H1 (cell line): ENCODE results near the gene UBN1.

ENCODE experiments used
- BCL11A ChIP-seq, 2 experiments: IDR thresholded peaks; one replicate each; pipeline ENCODE4 v1.6.1; 2011; ENCODE audit warnings: low read depth in 2 of 2, low read length in 2 of 2, mild to moderate bottlenecking in 2 of 2
- CTCF ChIP-seq, 3 experiments: IDR thresholded peaks; 1 replicate in 2 of 3; 2 replicates in 1 of 3; pipeline versions ENCODE4 v1.5.1 to v1.6.1; 2011; ENCODE audit warnings: low read length in 3 of 3, mild to moderate bottlenecking in 3 of 3, inconsistent platforms in 2 of 3, low read depth in 1 of 3, moderate library complexity in 1 of 3; ENCODE audit not compliant: insufficient read depth in 1 of 3; ENCODE audit errors: control extremely low read depth in 1 of 3
- EGR1 ChIP-seq: IDR thresholded peaks from 2 replicates; pipeline ENCODE4 v1.6.1; 2011; ENCODE audit warnings: low read depth, low read length, borderline replicate concordance
- EP300 ChIP-seq, 2 experiments: IDR thresholded peaks; 1 replicate in 1 of 2; 2 replicates in 1 of 2; pipeline ENCODE4 v1.6.1; 2011 to 2012; ENCODE audit warnings: low read depth in 2 of 2, low read length in 2 of 2, mild to moderate bottlenecking in 2 of 2, borderline replicate concordance in 1 of 2, inconsistent platforms in 1 of 2, moderate library complexity in 1 of 2
- FOSL1 ChIP-seq: IDR thresholded peaks from 2 replicates; pipeline ENCODE4 v1.6.1; 2011; ENCODE audit warnings: mild to moderate bottlenecking, low read depth, low read length, moderate library complexity; ENCODE audit not compliant: insufficient read depth
- KDM4A ChIP-seq: IDR thresholded peaks from one replicate; pipeline ENCODE4 v1.7.1; 2012; ENCODE audit warnings: low read depth, mild to moderate bottlenecking, moderate library complexity, low read length, inconsistent platforms; ENCODE audit not compliant: severe bottlenecking
- NRF1 ChIP-seq: IDR thresholded peaks from 2 replicates; pipeline ENCODE4 v1.6.1; 2011; ENCODE audit warnings: mild to moderate bottlenecking, low read depth, low read length, improper control_type of control experiment
- POLR2A ChIP-seq, 2 experiments: IDR thresholded peaks; 1 replicate in 1 of 2; 2 replicates in 1 of 2; pipeline ENCODE4 v1.6.1; 2011; ENCODE audit warnings: low read depth in 2 of 2, low read length in 2 of 2, mild to moderate bottlenecking in 2 of 2; ENCODE audit errors: control extremely low read depth in 1 of 2
- RFX5 ChIP-seq: IDR thresholded peaks from 2 replicates; pipeline ENCODE4 v1.6.1; 2011; ENCODE audit warnings: low read depth, low read length, improper control_type of control experiment, borderline replicate concordance
- TEAD4 ChIP-seq: IDR thresholded peaks from 2 replicates; pipeline ENCODE4 v1.6.1; 2012; ENCODE audit warnings: low read depth, low read length, inconsistent platforms, mixed read lengths
- YY1 ChIP-seq: IDR thresholded peaks from 2 replicates; pipeline ENCODE4 v1.6.1; 2011; ENCODE audit warnings: low read depth, mild to moderate bottlenecking, low read length

GRCh38 chr16:4855804-4856203, 8.5 kb downstream of the UBN1 start:
- TF ChIP-seq EGR1 (no peak), KDM4A (no peak), BCL11A (IDR thresholded peaks at IDR 0.05; ENCODE audit: low read depth in 2 of 2, low read length in 2 of 2) (no peak), RFX5 (no peak), CTCF (IDR thresholded peaks at IDR 0.05; ENCODE audit: control extremely low read depth in 1 of 3, insufficient read depth in 1 of 3, low read depth in 1 of 3, low read length in 3 of 3) (no peak), EP300 (IDR thresholded peaks at IDR 0.05; ENCODE audit: borderline replicate concordance in 1 of 2, low read depth in 2 of 2, low read length in 2 of 2) (no peak), POLR2A (IDR thresholded peaks at IDR 0.05; ENCODE audit: control extremely low read depth in 1 of 2, low read depth in 2 of 2, low read length in 2 of 2) (no peak), FOSL1 (no peak), TEAD4 (no peak), YY1 (no peak), NRF1 (no peak)
